ENCODE results near the gene KCNC1.

The KCNC1 gene

GRCh38 chr11:17716807-17717206 lies 17.8 kb upstream of the KCNC1 start:
- no peak for TF ChIP-seq CTCF (IDR thresholded peaks at IDR 0.05)
- no peak for TF ChIP-seq ZFX (IDR thresholded peaks at IDR 0.05; ENCODE audit: borderline replicate concordance)
- no peak overlapping the region for H3K27ac ChIP-seq

GRCh38 chr11:17718015-17718414 lies 16.6 kb upstream of the KCNC1 start:
- TF ChIP-seq ZFX (IDR thresholded peaks at IDR 0.05; ENCODE audit: borderline replicate concordance) (no peak), CTCF (IDR thresholded peaks at IDR 0.05) (no peak)
- no peak overlapping the region for H3K27ac ChIP-seq

- no peak overlapping the region for H3K27ac ChIP-seq
- TF ChIP-seq ZFX (IDR thresholded peaks at IDR 0.05; ENCODE audit: borderline replicate concordance) (no peak), CTCF (IDR thresholded peaks at IDR 0.05) (no peak)
Observed at GRCh38 chr11:17718510-17718962, 16.0 kb upstream of the KCNC1 start.

- no peak within 1 kb of the TSS for H3K27ac ChIP-seq
- TF ChIP-seq CTCF (IDR thresholded peaks at IDR 0.05) (no peak), ZFX (IDR thresholded peaks at IDR 0.05; ENCODE audit: borderline replicate concordance) (no peak)
Observed at GRCh38 chr11:17719028-17719937, 15.3 kb upstream of the KCNC1 start, which contains the start of gene MYOD1. Gene MYOD1 (plus strand): TSS chr11:17719571. CDS start chr11:17719783, 212 bp downstream.

- TF ChIP-seq CTCF (IDR thresholded peaks at IDR 0.05) (peak; percentile 47; the same call in 1 of the 2 replicates), ZFX (IDR thresholded peaks at IDR 0.05; ENCODE audit: borderline replicate concordance) (no peak)
- no peak overlapping the region for H3K27ac ChIP-seq
Observed at GRCh38 chr11:17719938-17720795, 14.4 kb upstream of the KCNC1 start.

- no peak overlapping the region for H3K27ac ChIP-seq
- TF ChIP-seq ZFX (IDR thresholded peaks at IDR 0.05; ENCODE audit: borderline replicate concordance) (no peak), CTCF (IDR thresholded peaks at IDR 0.05) (no peak)
Observed at GRCh38 chr11:17720796-17721171, 13.8 kb upstream of the KCNC1 start.
